Activated naive CD4-positive, alpha-beta T cell treated with anti-CD3 and anti-CD28 coated beads, Interleukin-2, amount 50 U/mL, for 24 hours (primary cell): Measurements from ENCODE around the gene HPD.
"Not testable (repeated sequence)": the region's sequence is repeated elsewhere in the genome, so short reads cannot be mapped to it uniquely, and the experiment has no call there.

Experiments
- H3K27ac Mint-ChIP-seq: one replicate; pipeline ENCODE4 v1.8.0; 2021; ENCODE audit warnings: mild to moderate bottlenecking, mixed read lengths
- H3K27me3 Mint-ChIP-seq: one replicate; pipeline ENCODE4 v1.8.0; 2021; ENCODE audit warnings: mixed read lengths
- H3K36me3 Mint-ChIP-seq: one replicate; pipeline ENCODE4 v1.8.0; 2021; ENCODE audit warnings: mixed read lengths
- H3K4me1 Mint-ChIP-seq: one replicate; pipeline ENCODE4 v1.8.0; 2021; ENCODE audit warnings: mixed read lengths
- H3K4me3 Mint-ChIP-seq: one replicate; pipeline ENCODE4 v1.8.0; 2021; ENCODE audit warnings: mild to moderate bottlenecking, mixed read lengths
- H3K9me3 Mint-ChIP-seq: one replicate; pipeline ENCODE4 v1.8.0; 2021; ENCODE audit warnings: mixed read lengths

The HPD gene

GRCh38 chr12:121858662-121859572 is at the start of gene HPD:
Gene HPD (minus strand): TSS chr12:121858859. CDS start chr12:121858823, 36 bp downstream.
- no peak within 1 kb of the TSS for H3K27ac Mint-ChIP-seq
- no peak within 1 kb of the TSS for H3K4me3 Mint-ChIP-seq
- H3K36me3 Mint-ChIP-seq = no peaks in the 10 kb centered on the region
- no peaks in the 10 kb centered on the region for H3K27me3 Mint-ChIP-seq
- H3K9me3 Mint-ChIP-seq = no peaks in the 10 kb centered on the region
- H3K4me1 Mint-ChIP-seq = no peaks in the 10 kb centered on the region

GRCh38 chr12:121905746-121906145 is 47.1 kb upstream of the HPD start:
- H3K4me1 Mint-ChIP-seq = peaks cover 11% of the 10 kb centered on the region
- H3K9me3 Mint-ChIP-seq = no peaks in the 10 kb centered on the region
- H3K4me3 Mint-ChIP-seq = no peak overlapping the region
- no peaks in the 10 kb centered on the region for H3K27me3 Mint-ChIP-seq
- H3K27ac Mint-ChIP-seq = no peak overlapping the region
- peaks cover 9% of the 10 kb centered on the region for H3K36me3 Mint-ChIP-seq

DNA sequence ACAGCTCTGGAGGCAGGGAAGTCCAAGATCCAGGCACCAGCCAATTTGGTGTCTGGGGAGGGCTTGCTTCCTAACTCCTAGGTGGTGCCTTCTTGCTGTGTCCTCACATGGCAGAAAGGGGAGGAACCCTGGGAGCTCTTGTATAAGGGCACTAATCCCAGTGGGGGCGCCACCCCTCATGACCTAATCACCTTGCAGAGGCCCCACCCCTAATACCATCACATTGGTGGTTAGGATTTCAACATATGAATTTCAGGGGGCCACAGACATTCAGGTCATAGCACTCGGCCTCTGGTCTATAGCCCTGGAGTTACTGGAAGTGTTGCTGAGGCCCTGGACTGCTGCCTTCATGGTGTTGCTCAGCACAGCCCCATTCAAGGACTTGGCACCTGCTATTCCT is 44.5 kb upstream of the HPD start:
- no peak overlapping the region for H3K4me3 Mint-ChIP-seq
- H3K27ac Mint-ChIP-seq = no peak overlapping the region
- H3K9me3 Mint-ChIP-seq = no peaks in the 10 kb centered on the region
- no peaks in the 10 kb centered on the region for H3K36me3 Mint-ChIP-seq
- H3K27me3 Mint-ChIP-seq = no peaks in the 10 kb centered on the region
- H3K4me1 Mint-ChIP-seq = peaks cover 5% of the 10 kb centered on the region

DNA sequence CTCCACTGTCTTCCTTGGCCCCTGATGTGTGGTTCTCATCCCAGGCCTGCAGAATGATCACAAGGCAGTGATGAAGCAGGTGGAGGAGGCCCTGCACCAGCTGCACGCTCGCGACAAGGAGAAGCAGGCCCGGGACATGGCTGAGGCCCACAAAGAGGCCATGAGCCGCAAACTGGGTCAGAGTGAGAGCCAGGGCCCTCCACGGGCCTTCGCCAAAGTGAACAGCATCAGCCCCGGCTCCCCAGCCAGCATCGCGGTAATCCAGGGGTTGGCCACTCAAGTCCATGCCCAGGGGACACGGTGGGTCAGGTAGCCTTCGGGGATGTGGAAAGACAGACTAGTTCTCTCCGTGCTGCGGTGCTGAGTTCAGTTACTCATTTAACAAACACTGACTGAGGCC is 40.9 kb upstream of the HPD start:
- no peaks in the 10 kb centered on the region for H3K9me3 Mint-ChIP-seq
- no peaks in the 10 kb centered on the region for H3K27me3 Mint-ChIP-seq
- peaks cover 4% of the 10 kb centered on the region for H3K4me1 Mint-ChIP-seq
- H3K27ac Mint-ChIP-seq = no peak overlapping the region
- peaks cover 6% of the 10 kb centered on the region for H3K36me3 Mint-ChIP-seq
- no peak overlapping the region for H3K4me3 Mint-ChIP-seq

DNA sequence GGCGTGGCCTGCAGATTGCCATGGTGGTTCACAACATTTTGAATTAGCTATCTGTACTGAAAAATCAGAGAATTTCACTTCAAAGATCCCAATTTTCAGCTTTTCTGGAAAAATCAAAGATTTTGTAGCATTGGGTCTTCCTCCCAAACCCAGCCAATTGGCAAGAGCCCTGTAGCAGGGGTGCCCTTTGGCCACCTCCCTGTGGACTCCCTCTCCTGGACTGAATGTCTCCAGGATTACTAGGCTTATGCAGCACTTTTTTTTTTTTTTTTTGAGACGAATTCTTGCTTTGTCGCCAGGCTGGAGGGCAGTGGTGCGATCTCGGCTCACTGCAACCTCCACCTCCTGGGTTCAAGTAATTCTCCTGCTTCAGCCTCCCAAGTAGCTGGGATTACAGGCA is 39.6 kb upstream of the HPD start:
- Mint-ChIP-seq H3K4me3 (no peak overlapping the region), H3K4me1 (peaks cover 17% of the 10 kb centered on the region), H3K36me3 (peaks cover 11% of the 10 kb centered on the region), H3K9me3 (no peaks in the 10 kb centered on the region), H3K27me3 (no peaks in the 10 kb centered on the region), H3K27ac (no peak overlapping the region)

GRCh38 chr12:121894633-121895032 is 36.0 kb upstream of the HPD start:
- Mint-ChIP-seq H3K36me3 (peaks cover 13% of the 10 kb centered on the region), H3K27ac (peak overlapping the region; percentile 77), H3K4me3 (no peak overlapping the region), H3K9me3 (no peaks in the 10 kb centered on the region), H3K4me1 (peaks cover 28% of the 10 kb centered on the region), H3K27me3 (no peaks in the 10 kb centered on the region)

DNA sequence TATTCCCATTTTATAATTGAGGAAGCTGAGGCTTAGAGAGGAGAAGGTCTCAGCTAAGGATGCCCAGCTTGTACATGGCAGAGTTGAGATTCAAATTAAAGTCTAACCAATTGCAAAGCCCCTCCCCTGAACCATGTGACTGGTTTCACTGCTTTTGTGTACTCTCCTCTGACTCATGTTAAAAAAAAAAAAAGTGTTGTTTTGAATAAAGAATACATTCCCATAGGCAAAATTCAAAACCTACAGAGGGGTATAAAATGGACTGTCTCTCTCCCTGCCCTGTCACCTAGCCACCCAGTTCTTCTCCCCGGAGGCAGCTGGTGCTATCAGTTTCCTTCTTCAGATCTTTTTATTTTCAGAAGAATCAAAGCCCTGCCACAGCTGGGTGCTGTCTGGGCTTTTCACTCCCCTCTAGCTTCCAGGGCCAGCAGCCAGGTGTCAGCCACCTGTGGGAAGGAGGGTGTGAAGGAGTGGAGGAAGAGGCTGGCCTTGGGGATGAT is 35.4 kb upstream of the HPD start:
- H3K36me3 Mint-ChIP-seq = peaks cover 15% of the 10 kb centered on the region
- H3K9me3 Mint-ChIP-seq = no peaks in the 10 kb centered on the region
- H3K4me1 Mint-ChIP-seq = peaks cover 34% of the 10 kb centered on the region
- peak overlapping the region; percentile 64 for H3K4me3 Mint-ChIP-seq
- peak overlapping the region; percentile 77 for H3K27ac Mint-ChIP-seq
- no peaks in the 10 kb centered on the region for H3K27me3 Mint-ChIP-seq

DNA sequence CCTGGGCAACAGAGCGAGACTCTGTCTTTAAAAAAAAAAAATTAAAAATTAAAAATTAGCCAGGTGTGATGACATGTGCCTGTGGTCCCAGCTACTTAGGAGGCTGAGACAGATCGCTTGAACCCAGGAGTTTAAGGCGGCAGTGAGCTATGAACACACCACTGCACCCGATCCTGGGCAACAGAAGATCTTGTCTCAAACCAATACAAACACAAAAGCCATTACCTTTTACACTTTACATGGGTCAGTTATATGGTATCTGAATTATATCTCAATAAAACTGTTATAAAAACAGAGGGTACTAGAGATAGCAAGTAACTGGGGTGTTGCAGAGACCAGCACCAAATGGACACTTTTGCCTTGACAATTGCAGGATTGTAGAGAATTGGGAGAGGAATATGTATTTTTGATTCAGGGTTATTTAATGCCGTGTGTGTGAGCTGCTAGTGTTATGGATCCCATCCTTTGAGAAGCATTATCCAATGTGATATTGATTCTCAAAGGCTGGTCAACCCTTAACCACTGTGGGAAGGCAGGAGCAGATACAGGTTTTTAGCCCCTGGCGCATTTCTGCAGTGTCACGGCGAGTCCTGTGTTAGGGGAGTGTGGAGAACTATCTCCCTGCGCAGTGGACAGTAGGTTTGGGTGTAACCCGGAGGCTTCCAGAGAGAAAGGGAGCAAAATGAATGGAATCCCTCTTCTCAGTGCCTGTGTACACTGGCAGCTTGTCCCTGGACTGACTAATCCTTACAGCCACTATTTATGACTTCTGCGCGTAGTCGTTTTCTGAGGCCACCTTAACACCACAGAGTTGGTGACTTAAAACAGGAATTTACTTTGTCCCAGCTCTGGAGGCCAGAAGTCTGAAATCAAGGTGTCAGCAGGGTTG is 34.3 kb upstream of the HPD start:
- no peaks in the 10 kb centered on the region for H3K27me3 Mint-ChIP-seq
- H3K4me3 Mint-ChIP-seq = no peak overlapping the region
- no peaks in the 10 kb centered on the region for H3K9me3 Mint-ChIP-seq
- H3K27ac Mint-ChIP-seq = no peak overlapping the region
- H3K36me3 Mint-ChIP-seq = peaks cover 15% of the 10 kb centered on the region
- peaks cover 42% of the 10 kb centered on the region for H3K4me1 Mint-ChIP-seq

DNA sequence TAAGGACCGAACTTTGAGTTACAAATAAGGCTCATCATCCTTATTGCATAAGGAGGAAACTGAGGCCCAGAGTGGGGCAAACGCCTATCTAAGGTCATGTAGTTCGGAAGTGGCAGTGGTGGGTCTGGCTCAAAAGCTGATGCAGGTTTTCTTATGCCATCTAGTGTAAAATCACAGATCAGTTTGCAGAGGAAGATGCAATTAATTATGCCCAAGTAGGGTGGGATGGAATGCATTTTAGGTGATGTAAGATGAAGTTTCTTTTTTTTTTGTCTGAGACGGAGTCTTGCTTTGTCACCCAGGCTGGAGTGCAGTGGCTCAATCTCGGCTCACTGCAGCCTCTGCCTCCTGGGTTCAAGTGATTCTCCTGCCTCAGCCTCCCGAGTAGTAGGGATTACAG is 31.0 kb upstream of the HPD start:
- not testable (repeated sequence) for H3K27me3 Mint-ChIP-seq, H3K9me3 Mint-ChIP-seq, H3K36me3 Mint-ChIP-seq
- Mint-ChIP-seq H3K27ac (peak overlapping the region; percentile 100), H3K4me1 (peaks cover 39% of the 10 kb centered on the region), H3K4me3 (peak overlapping the region; percentile 100)

GRCh38 chr12:121889274-121889624 is 30.6 kb upstream of the HPD start:
- Mint-ChIP-seq H3K36me3 (peaks cover 8% of the 10 kb centered on the region), H3K9me3 (no peaks in the 10 kb centered on the region), H3K27ac (peak overlapping the region; percentile 100), H3K4me3 (peak overlapping the region; percentile 100), H3K4me1 (peaks cover 35% of the 10 kb centered on the region), H3K27me3 (no peaks in the 10 kb centered on the region)

DNA sequence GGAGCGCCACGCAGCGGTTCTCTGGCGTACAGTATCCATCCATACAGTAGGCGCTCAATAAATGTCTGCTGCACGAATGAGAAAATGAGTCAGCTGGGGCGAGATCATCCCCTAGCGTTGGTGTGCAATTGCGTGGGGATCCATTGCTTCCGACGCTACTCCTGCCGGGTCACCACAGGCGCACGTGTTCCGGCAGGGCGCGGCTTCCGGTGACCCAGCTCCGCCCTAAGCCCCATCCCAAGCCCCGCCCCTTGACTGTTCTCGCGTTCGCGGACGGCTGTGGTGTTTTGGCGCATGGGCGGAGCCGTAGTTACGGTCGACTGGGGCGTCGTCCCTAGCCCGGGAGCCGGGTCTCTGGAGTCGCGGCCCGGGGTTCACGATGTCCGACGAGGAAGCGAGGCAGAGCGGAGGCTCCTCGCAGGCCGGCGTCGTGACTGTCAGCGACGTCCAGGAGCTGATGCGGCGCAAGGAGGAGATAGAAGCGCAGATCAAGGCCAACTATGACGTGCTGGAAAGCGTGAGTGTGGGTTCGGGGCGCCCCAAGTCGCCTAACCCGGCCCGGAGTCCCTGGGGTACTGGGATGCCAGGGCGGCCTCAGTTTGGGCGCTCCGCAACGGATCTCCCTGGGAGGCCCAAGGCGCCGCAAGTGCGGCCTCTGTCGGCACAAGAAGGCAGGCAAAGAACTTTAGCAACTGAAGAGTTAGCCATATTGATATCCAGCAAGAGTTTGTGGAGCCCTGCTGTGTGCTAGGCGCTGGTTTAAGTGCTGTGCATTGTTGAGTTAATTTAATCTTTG is 30.0 kb upstream of the HPD start, which contains the start of gene PSMD9:
TSS of gene PSMD9 (plus strand) at position 313 of the 796 bp plus-strand sequence. CDS start at position 380, 67 bp downstream.
- H3K27ac Mint-ChIP-seq = peak within 1 kb of the TSS; percentile 100
- H3K4me1 Mint-ChIP-seq = peaks cover 29% of the 10 kb centered on the region
- H3K9me3 Mint-ChIP-seq = no peaks in the 10 kb centered on the region
- H3K4me3 Mint-ChIP-seq = peak within 1 kb of the TSS; percentile 100
- H3K27me3 Mint-ChIP-seq = no peaks in the 10 kb centered on the region
- H3K36me3 Mint-ChIP-seq = peaks cover 4% of the 10 kb centered on the region

- H3K9me3 Mint-ChIP-seq = no peaks in the 10 kb centered on the region
- H3K36me3 Mint-ChIP-seq = peaks cover 4% of the 10 kb centered on the region
- H3K4me3 Mint-ChIP-seq = peak overlapping the region; percentile 100
- H3K27me3 Mint-ChIP-seq = no peaks in the 10 kb centered on the region
- H3K27ac Mint-ChIP-seq = peak overlapping the region; percentile 100
- H3K4me1 Mint-ChIP-seq = peaks cover 25% of the 10 kb centered on the region
These were observed 29.4 kb upstream of the HPD start for GRCh38 chr12:121888083-121888477.

- H3K36me3 Mint-ChIP-seq, H3K9me3 Mint-ChIP-seq, H3K4me3 Mint-ChIP-seq, H3K27me3 Mint-ChIP-seq, H3K27ac Mint-ChIP-seq: not testable (repeated sequence)
- peaks cover 16% of the 10 kb centered on the region for H3K4me1 Mint-ChIP-seq
These were observed 26.5 kb upstream of the HPD start for GRCh38 chr12:121885129-121885528.

DNA sequence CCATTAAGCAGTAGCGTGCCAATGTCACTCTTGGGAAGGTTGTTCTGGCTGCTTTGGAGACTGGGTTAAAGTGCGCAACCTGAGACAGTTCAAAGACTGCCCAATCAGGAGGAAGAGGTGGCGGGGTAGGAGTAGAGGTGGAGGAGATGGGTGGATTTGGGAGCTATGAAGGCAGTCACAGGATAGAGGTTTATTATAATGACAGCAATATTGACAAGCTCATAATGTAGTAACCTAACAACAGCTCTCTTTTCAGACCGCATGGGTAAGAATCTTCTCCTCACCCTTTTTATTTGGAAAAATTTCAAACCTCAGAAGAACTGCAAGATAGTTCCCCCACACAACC is 24.6 kb upstream of the HPD start:
- H3K4me1 Mint-ChIP-seq = peaks cover 2% of the 10 kb centered on the region
- no peaks in the 10 kb centered on the region for H3K9me3 Mint-ChIP-seq
- H3K27me3 Mint-ChIP-seq = no peaks in the 10 kb centered on the region
- H3K27ac Mint-ChIP-seq = no peak overlapping the region
- H3K4me3 Mint-ChIP-seq = no peak overlapping the region
- no peaks in the 10 kb centered on the region for H3K36me3 Mint-ChIP-seq

DNA sequence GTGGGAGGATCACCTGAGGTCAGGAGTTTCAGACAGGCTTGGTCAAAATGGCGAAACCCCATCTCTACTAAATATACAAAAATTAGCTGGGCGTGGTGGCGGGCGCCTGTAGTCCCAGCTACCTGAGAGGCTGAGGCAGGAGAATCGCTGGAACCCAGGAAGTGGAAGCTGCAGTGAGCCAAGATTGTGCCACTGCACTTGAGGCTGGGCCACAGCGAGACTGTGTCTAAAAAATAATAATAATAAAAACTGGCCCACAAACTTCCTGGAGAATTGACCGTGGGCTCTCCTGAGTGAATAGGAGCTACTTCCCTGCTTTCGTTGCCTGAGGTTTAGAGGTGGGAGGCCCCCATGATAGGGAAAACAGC is 17.4 kb upstream of the HPD start:
- not testable (repeated sequence) for H3K36me3 Mint-ChIP-seq, H3K4me3 Mint-ChIP-seq, H3K4me1 Mint-ChIP-seq, H3K27ac Mint-ChIP-seq, H3K27me3 Mint-ChIP-seq, H3K9me3 Mint-ChIP-seq
